IPS-18c (cell line): Measurements from ENCODE around the gene RNF182.
"Not testable (repeated sequence)": the region's sequence is repeated elsewhere in the genome, so short reads cannot be mapped to it uniquely, and the experiment has no call there.

Source experiments
- H3K4me3 ChIP-seq: 2 replicates; pipeline ENCODE4 v1.7.0; 2013; ENCODE audit warnings: low read depth, mild to moderate bottlenecking, low read length, moderate library complexity; ENCODE audit not compliant: insufficient read depth
- H3K9me3 ChIP-seq: one replicate; pipeline ENCODE4 v1.6.1; 2013; ENCODE audit warnings: mild to moderate bottlenecking, low read length, moderate library complexity; ENCODE audit not compliant: control insufficient read depth, insufficient read depth

The RNF182 gene

DNA sequence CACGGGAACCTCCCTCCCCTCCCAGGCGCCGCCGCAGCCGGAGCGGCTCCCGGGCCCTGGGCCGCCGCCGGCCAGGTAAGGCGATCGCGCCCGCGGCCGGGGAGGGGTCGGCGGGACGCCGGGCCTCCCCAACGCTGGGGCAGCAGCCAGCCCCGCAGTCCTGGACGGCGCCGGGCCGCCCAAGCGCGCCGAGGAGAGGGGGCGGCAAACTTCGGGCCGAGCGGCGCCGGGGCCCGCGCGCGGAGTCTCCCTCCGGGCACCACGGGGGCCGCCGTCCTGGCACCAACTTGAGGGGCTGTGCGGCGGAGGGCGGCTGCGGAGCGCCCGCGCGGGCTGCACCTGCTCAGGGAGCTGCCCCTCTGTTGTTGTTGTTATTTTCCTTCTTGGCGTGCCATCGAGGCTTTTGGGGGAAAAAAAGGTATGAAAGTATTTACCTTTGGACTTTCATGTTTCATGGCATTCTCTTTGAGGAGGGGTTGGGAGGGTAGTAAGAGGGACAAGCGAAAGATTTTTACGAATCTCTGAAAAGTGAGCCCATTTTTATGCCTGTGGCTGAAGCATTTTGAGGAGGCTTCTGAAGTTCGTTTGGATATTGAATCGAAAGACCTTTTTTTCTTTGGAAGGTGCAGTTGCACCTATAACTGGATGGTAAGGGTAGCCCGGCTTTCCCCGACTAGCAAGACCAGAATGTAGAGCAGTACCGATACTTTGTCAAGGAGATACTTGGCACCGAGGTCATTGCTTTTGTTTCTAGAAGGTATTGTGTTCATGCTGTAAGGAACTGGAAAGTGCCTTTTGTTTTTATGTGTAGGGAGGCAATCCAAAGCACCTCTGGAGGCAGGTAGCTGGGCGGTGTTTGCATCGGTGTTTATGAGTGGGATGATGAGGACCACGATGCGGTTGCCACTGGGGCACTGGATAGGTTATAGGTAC lies at the start of gene RNF182:
Gene RNF182 (plus strand): TSS at position 4 of the 933 bp plus-strand sequence. CDS start 52,168 bp downstream, outside the sequence.
- H3K9me3 ChIP-seq: no peaks in the 10 kb centered on the region
- H3K4me3 ChIP-seq: peak within 1 kb of the TSS; percentile 74

GRCh38 chr6:13877051-13877450 lies 47.7 kb upstream of the RNF182 start:
- H3K4me3 ChIP-seq: no peak overlapping the region
- no peaks in the 10 kb centered on the region for H3K9me3 ChIP-seq

DNA sequence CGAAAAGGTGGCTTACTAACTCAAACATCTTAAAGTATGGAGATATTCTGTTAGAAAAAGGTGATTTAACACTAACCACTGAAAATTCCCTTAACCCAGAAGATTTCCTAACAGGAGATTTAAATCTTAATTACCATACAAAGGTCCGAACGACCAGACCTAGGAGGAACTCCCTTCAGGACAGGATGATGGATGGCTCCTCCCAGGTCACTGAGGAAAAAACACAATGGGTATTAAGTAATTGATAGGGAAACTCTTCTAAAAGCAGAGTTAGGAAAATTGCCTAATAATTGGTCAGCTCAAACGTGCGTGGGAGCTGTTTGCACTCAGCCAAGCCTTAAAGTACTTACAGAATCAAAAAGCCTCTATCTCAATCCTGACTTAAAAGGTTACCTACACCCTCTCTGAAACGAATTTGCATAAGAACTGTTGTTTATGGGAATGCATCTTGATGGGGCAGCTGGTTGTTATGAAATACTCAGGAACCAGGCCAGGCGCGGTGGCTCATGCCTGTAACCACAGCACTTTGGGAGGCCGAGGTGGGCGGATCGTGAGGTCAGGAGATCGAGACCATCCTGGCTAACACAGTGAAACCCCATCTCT lies 44.6 kb upstream of the RNF182 start:
- H3K4me3 ChIP-seq, H3K9me3 ChIP-seq: not testable (repeated sequence)

GRCh38 chr6:13881621-13882165 lies 43.1 kb upstream of the RNF182 start:
- Histone ChIP-seq H3K4me3 (no peak overlapping the region), H3K9me3 (no peaks in the 10 kb centered on the region)

- H3K9me3 ChIP-seq: no peaks in the 10 kb centered on the region
- no peak overlapping the region for H3K4me3 ChIP-seq
Observed at GRCh38 chr6:13883966-13884365, 40.8 kb upstream of the RNF182 start.

- H3K4me3 ChIP-seq: no peak overlapping the region
- no peaks in the 10 kb centered on the region for H3K9me3 ChIP-seq
Observed at GRCh38 chr6:13884397-13884796, 40.4 kb upstream of the RNF182 start.

DNA sequence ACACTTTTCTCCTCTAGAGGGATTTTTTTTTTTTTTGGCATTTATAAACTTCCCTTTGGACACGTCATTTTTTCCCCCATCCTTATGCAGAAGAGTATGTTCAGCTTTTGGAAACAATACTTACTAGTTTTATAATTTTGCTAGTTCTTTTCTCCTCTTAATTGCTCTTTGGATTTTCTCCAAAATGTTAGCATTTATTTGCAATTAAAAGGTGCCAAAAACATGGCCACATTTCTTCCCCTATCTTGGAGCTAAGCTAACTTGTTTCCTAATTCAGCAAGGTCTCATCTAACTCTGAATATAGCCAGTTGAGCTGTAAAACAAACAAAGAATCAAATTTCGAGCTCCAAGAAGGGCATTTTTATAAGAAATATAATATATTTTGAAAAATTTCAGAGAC lies 39.2 kb upstream of the RNF182 start:
- no peaks in the 10 kb centered on the region for H3K9me3 ChIP-seq
- H3K4me3 ChIP-seq: no peak overlapping the region

DNA sequence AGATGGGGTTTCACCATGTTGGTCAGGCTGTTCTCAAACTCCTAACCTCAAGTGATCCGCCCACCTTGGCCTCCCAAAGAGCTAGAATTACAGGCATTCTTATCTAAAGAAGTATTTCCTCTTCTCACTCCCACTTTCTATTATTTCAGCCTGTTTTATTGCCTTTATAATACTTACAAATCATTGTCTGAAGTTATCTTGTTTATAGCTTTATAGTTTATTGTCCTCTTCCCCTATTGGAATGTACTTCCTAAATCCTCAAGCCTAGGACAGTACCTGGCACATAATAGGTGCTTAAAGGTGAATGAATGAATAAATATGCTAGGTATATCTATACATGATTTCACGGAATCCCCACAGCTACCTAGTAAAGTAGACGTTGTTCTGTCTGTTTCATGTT lies 37.8 kb upstream of the RNF182 start:
- Histone ChIP-seq H3K4me3 (no peak overlapping the region), H3K9me3 (no peaks in the 10 kb centered on the region)

DNA sequence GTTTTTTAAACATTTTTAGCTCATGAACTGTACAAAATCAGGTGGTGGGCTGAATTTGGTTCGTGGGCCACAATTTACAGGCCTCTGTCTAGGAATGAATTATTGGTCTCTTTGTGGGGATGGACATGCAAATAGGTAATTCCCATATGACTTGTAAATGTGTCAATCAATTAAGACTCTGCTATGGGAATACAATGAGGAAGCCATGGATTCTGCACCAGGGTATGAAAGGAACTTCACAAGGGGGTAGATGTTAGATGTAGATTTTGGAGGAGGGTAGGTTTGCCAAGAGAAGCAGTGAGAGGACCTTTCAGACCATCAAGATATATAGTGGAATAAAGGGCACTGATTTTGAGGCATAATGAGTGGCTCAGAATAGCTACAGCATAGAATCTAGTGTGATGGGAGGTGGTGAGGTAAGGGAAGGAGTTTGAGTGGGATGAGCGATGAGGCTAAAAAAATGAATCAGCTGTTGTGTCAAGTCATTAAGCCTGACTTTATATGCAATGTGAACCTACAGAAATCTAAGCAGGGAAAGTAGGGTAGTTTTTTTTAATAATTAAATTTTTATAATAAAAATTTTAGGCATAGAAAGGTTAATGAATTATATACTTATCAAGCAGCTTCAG lies 32.6 kb upstream of the RNF182 start:
- H3K4me3 ChIP-seq: no peak overlapping the region

GRCh38 chr6:13902922-13903321 lies 21.8 kb upstream of the RNF182 start:
- no peak overlapping the region for H3K4me3 ChIP-seq
- H3K9me3 ChIP-seq: no peaks in the 10 kb centered on the region

More for the DNA sequence above, 32.6 kb upstream of the RNF182 start:
- H3K9me3 ChIP-seq: no peaks in the 10 kb centered on the region

- Histone ChIP-seq H3K9me3 (no peaks in the 10 kb centered on the region), H3K4me3 (no peak overlapping the region)
Observed at GRCh38 chr6:13903364-13903763, 21.4 kb upstream of the RNF182 start.

GRCh38 chr6:13907001-13907350 lies 17.8 kb upstream of the RNF182 start:
- no peaks in the 10 kb centered on the region for H3K9me3 ChIP-seq
- no peak overlapping the region for H3K4me3 ChIP-seq

GRCh38 chr6:13907614-13908215 lies 17.0 kb upstream of the RNF182 start:
- no peak overlapping the region for H3K4me3 ChIP-seq
- no peaks in the 10 kb centered on the region for H3K9me3 ChIP-seq

DNA sequence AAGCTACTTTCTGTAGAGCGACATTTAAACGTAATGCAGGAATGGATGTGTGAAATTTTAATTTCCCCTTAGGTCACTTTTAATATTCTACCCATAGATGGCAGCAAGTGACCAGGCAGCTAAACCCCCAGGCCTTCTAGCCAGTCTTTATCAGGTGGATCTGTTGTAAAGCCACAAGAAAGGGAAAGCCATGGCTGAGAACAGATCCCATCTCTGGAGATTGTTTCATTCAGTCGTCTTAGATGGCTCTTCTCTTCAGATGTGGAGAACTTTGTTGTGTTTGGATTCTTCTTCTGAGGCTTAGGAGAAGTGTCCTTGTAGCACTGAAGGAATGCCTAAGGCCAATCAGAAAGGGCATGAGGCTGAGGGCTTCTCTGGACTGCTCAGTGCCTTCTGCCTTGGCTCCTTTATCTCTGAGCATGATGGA lies 15.8 kb upstream of the RNF182 start:
- Histone ChIP-seq H3K4me3 (no peak overlapping the region), H3K9me3 (no peaks in the 10 kb centered on the region)

GRCh38 chr6:13910443-13910842 lies 14.3 kb upstream of the RNF182 start:
- Histone ChIP-seq H3K4me3 (no peak overlapping the region), H3K9me3 (no peaks in the 10 kb centered on the region)

- no peak overlapping the region for H3K4me3 ChIP-seq
- H3K9me3 ChIP-seq: no peaks in the 10 kb centered on the region
Observed at GRCh38 chr6:13911337-13911736, 13.4 kb upstream of the RNF182 start.

GRCh38 chr6:13913226-13914001 lies 11.3 kb upstream of the RNF182 start:
- H3K9me3 ChIP-seq: no peaks in the 10 kb centered on the region
- H3K4me3 ChIP-seq: no peak overlapping the region
